NAMALWA (cell line): Measurements from ENCODE around the gene PCSK2.
"Not testable (repeated sequence)": the region's sequence is repeated elsewhere in the genome, so short reads cannot be mapped to it uniquely, and the experiment has no call there.

ENCODE experiments used
- DNase-seq: peaks from one replicate; pipeline ENCODE4 v3.0.0-alpha.2; 2015; ENCODE audit warnings: low spot score

PCSK2 gene

GRCh38 chr20:17226410-17227218 is at the start of gene PCSK2:
PCSK2 (plus strand) TSS chr20:17227040; CDS start chr20:17227306, 266 bp downstream.
- DNase-seq: no peak

- no peak for DNase-seq
Observed at GRCh38 chr20:17177341-17177740, 49.5 kb upstream of the PCSK2 start.

GRCh38 chr20:17179840-17180239 is 47.0 kb upstream of the PCSK2 start:
- no peak for DNase-seq

- no peak for DNase-seq
Observed at GRCh38 chr20:17189976-17190695, 36.7 kb upstream of the PCSK2 start.

GRCh38 chr20:17197041-17197440 is 29.8 kb upstream of the PCSK2 start:
- no peak for DNase-seq

GRCh38 chr20:17202030-17202429 is 24.8 kb upstream of the PCSK2 start:
- no peak for DNase-seq

- no peak for DNase-seq
Observed at GRCh38 chr20:17202673-17203072, 24.2 kb upstream of the PCSK2 start.

- no peak for DNase-seq
Observed at GRCh38 chr20:17205084-17205813, 21.6 kb upstream of the PCSK2 start.

- DNase-seq: no peak
Observed at GRCh38 chr20:17210387-17210786, 16.5 kb upstream of the PCSK2 start.

- DNase-seq: no peak
Observed at GRCh38 chr20:17210983-17211382, 15.9 kb upstream of the PCSK2 start.

- DNase-seq: no peak
Observed at GRCh38 chr20:17215167-17215566, 11.7 kb upstream of the PCSK2 start.

GRCh38 chr20:17219856-17220255 is 7.0 kb upstream of the PCSK2 start:
- not testable (repeated sequence) for DNase-seq

GRCh38 chr20:17223553-17223952 is 3.3 kb upstream of the PCSK2 start:
- no peak for DNase-seq

- DNase-seq: no peak
Observed at GRCh38 chr20:17225851-17226409, 910 bp upstream of the PCSK2 start.

GRCh38 chr20:17227219-17227575 is 357 bp downstream of the PCSK2 start:
- no peak for DNase-seq

- no peak for DNase-seq
Observed at GRCh38 chr20:17227669-17228623, 1.1 kb downstream of the PCSK2 start.

GRCh38 chr20:17228624-17229061 is 1.8 kb downstream of the PCSK2 start:
- no peak for DNase-seq

- no peak for DNase-seq
Observed at GRCh38 chr20:17229256-17229655, 2.4 kb downstream of the PCSK2 start.

- no peak for DNase-seq
Observed at GRCh38 chr20:17233626-17234025, 6.8 kb downstream of the PCSK2 start.

GRCh38 chr20:17236766-17237165 is 9.9 kb downstream of the PCSK2 start:
- DNase-seq: no peak

GRCh38 chr20:17248224-17248623 is 21.4 kb downstream of the PCSK2 start:
- no peak for DNase-seq
